Nephron (organoid): ENCODE results near the gene EPHA3.
A peak's percentile ranks its signal among the peaks of the same experiment; 100 is the strongest.

Experiments
- H3K27ac Mint-ChIP-seq, 3 experiments: 2 replicates each; pipeline ENCODE4 v1.8.0; 2020; ENCODE audit warnings: mixed read lengths in 3 of 3, mild to moderate bottlenecking in 2 of 3, moderate library complexity in 1 of 3
- H3K27me3 Mint-ChIP-seq: 2 replicates; pipeline ENCODE4 v1.8.0; 2021; ENCODE audit warnings: low read depth, mild to moderate bottlenecking, moderate library complexity, mixed read lengths
- H3K36me3 Mint-ChIP-seq: 2 replicates; pipeline ENCODE4 v1.8.0; 2020; ENCODE audit warnings: low read depth, mixed read lengths
- H3K4me1 Mint-ChIP-seq: 2 replicates; pipeline ENCODE4 v1.8.0; 2020; ENCODE audit warnings: mixed read lengths
- H3K4me3 Mint-ChIP-seq, 3 experiments: 2 replicates each; pipeline ENCODE4 v1.8.0; 2020; ENCODE audit warnings: mild to moderate bottlenecking in 3 of 3, mixed read lengths in 3 of 3, moderate library complexity in 2 of 3
- H3K9me3 Mint-ChIP-seq: 2 replicates; pipeline ENCODE4 v1.8.0; 2020; ENCODE audit warnings: mixed read lengths
- TF ChIP-seq, protein P1 (sequence below), 3 experiments: fragments of 200-600 bp; sonication (generic); IDR thresholded peaks; one replicate each; pipeline ENCODE4 v1.5.0; 2021; ENCODE audit warnings: antibody characterized with exemption in 3 of 3; ENCODE audit not compliant: unreplicated experiment in 3 of 3

Gene EPHA3

DNA sequence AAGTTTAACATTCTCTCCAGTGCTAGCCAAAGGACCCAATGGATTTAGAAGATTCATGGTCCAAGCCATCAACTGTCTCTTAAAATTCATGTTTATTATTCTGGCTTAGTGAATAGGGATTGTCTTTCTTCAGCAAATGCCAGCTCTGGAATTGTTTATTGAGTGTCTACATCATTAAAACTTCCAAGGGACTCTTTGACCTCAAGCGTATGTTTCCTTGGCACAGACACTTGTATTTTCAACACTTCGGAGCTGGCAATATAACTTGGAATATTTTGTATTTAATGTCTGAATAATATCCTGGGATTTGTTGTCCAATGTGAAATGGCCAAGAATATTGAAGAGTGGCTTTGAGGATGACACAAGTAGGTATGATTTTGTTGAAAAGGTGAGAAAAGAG lies 204.2 kb downstream of the EPHA3 start:
- Mint-ChIP-seq H3K36me3 (peaks cover 3% of the 10 kb centered on the region), H3K27ac (no peak overlapping the region), H3K9me3 (no peaks in the 10 kb centered on the region), H3K4me3 (no peak overlapping the region), H3K4me1 (peaks cover 11% of the 10 kb centered on the region), H3K27me3 (no peaks in the 10 kb centered on the region)
- TF ChIP-seq, protein P1, sequence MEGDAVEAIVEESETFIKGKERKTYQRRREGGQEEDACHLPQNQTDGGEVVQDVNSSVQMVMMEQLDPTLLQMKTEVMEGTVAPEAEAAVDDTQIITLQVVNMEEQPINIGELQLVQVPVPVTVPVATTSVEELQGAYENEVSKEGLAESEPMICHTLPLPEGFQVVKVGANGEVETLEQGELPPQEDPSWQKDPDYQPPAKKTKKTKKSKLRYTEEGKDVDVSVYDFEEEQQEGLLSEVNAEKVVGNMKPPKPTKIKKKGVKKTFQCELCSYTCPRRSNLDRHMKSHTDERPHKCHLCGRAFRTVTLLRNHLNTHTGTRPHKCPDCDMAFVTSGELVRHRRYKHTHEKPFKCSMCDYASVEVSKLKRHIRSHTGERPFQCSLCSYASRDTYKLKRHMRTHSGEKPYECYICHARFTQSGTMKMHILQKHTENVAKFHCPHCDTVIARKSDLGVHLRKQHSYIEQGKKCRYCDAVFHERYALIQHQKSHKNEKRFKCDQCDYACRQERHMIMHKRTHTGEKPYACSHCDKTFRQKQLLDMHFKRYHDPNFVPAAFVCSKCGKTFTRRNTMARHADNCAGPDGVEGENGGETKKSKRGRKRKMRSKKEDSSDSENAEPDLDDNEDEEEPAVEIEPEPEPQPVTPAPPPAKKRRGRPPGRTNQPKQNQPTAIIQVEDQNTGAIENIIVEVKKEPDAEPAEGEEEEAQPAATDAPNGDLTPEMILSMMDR (IDR thresholded peaks at IDR 0.05; ENCODE audit: unreplicated experiment in 3 of 3) = no peak

GRCh38 chr3:89312141-89312540 lies 204.7 kb downstream of the EPHA3 start:
- Mint-ChIP-seq H3K27ac (no peak overlapping the region), H3K4me1 (peaks cover 11% of the 10 kb centered on the region), H3K27me3 (no peaks in the 10 kb centered on the region), H3K36me3 (peaks cover 3% of the 10 kb centered on the region), H3K4me3 (no peak overlapping the region), H3K9me3 (no peaks in the 10 kb centered on the region)
- TF ChIP-seq, protein P1 (IDR thresholded peaks at IDR 0.05; ENCODE audit: unreplicated experiment in 3 of 3) = no peak

DNA sequence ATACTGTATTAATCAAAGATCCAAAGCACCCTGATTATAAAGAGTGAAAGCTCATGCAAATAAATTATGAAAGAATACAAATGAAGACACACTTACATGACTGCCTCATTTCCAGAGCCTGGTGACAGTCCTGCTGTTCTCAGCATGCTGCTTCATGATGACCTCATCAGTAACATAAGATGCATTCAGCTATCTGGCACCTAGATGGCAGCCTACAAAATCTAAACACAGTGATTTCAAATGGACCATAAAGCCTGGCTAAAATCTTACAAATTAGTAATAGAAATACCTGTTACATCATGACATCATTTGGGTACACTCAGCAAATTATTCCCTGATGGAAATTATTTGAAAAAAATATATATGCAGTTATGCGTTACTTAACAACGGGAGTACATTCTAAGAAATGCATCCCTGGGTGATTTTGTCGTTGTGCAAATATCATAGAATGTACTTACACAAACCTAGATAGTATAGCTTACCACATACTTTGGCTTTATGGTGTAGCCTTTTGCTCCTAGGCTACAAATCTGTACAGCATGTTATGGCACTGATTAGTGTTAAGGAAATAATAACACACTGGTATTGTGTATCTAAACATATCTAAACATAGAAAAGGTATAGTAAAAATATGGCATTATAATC lies 207.2 kb downstream of the EPHA3 start:
- TF ChIP-seq, protein P1 (IDR thresholded peaks at IDR 0.05; ENCODE audit: unreplicated experiment in 3 of 3) = peak; percentile 30 to 40 (median 39)
- Mint-ChIP-seq H3K36me3 (peaks cover 3% of the 10 kb centered on the region), H3K27ac (no peak overlapping the region), H3K9me3 (no peaks in the 10 kb centered on the region), H3K4me3 (no peak overlapping the region), H3K27me3 (no peaks in the 10 kb centered on the region), H3K4me1 (no peaks in the 10 kb centered on the region)

DNA sequence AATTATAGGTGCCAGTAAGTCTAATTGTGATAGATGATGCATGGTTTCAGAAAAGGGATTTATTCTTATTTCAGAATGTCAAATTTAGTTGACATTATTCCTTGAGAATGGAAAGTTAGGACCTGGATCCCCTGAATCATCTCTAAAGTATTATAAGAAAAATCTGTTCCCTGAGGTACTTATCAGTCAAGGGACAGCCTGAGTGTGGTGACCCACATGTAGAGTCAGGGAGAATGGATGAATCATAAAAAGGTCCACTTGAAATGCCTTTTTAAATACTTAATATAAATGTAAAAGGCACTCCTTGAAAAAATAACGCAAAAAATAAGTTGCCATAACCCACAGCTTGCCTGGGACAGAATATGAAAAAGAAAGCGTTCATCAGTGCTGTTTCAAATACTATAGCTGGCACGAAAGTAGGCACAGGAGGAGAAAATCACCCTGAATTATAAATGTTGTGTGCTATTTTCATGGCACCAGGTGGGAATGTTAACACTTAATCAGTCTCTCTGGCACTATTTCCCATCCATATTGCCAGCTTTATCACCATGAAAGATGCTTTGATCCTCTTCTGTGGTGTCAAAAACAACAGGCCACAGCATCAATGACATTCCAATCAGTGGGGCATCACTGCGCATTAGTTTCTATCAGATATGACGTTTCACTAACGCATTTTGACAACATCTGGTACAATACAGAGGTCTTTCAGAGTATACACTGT lies 208.5 kb downstream of the EPHA3 start:
- peaks cover 3% of the 10 kb centered on the region for H3K36me3 Mint-ChIP-seq
- H3K9me3 Mint-ChIP-seq = no peaks in the 10 kb centered on the region
- H3K27me3 Mint-ChIP-seq = no peaks in the 10 kb centered on the region
- TF ChIP-seq, protein P1 (IDR thresholded peaks at IDR 0.05; ENCODE audit: unreplicated experiment in 3 of 3) = no peak
- no peaks in the 10 kb centered on the region for H3K4me1 Mint-ChIP-seq
- no peak overlapping the region for H3K4me3 Mint-ChIP-seq
- H3K27ac Mint-ChIP-seq = no peak overlapping the region

GRCh38 chr3:89320186-89320585 lies 212.8 kb downstream of the EPHA3 start:
- no peak overlapping the region for H3K4me3 Mint-ChIP-seq
- H3K4me1 Mint-ChIP-seq = peaks cover 5% of the 10 kb centered on the region
- H3K9me3 Mint-ChIP-seq = no peaks in the 10 kb centered on the region
- no peak overlapping the region for H3K27ac Mint-ChIP-seq
- TF ChIP-seq, protein P1 (IDR thresholded peaks at IDR 0.05; ENCODE audit: unreplicated experiment in 3 of 3) = no peak
- no peaks in the 10 kb centered on the region for H3K36me3 Mint-ChIP-seq
- no peaks in the 10 kb centered on the region for H3K27me3 Mint-ChIP-seq

DNA sequence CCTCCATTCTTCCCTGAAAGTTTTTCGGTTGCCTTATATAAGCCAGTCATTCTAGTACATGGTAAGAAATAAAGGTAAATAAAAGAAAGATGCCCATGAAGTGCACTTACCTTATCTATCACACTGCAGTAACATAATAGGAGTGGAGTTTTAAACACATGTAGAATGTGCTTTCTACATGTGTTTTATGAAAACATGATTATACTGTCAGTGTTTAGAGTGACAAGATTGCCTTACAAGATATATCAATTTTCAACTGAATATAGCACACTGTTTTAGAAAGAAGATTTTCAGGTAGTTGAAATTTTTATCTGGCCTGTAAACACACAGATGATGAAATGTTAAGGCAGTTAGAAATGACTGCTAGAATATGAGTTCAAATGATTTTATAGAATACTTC lies 219.6 kb downstream of the EPHA3 start:
- peaks cover 4% of the 10 kb centered on the region for H3K36me3 Mint-ChIP-seq
- no peaks in the 10 kb centered on the region for H3K9me3 Mint-ChIP-seq
- TF ChIP-seq, protein P1 (IDR thresholded peaks at IDR 0.05; ENCODE audit: unreplicated experiment in 3 of 3) = no peak
- H3K27me3 Mint-ChIP-seq = no peaks in the 10 kb centered on the region
- H3K27ac Mint-ChIP-seq = no peak overlapping the region
- H3K4me3 Mint-ChIP-seq = no peak overlapping the region
- H3K4me1 Mint-ChIP-seq = peaks cover under 1% of the 10 kb centered on the region
